Mucosa of gallbladder (tissue), 1 donor: ENCODE measurements around the gene C1orf94. TPM values are rescaled to one million over a fixed set of nuclear protein-coding genes. Genes with fewer than 3 reads are reported as not detected.

Experiments used
- DNase-seq: peaks from one replicate; pipeline ENCODE4 v3.0.0-alpha.2; 2020; ENCODE audit warnings: low spot score
- total RNA-seq: library from RNA; stranded (reverse); gene quantifications from one replicate; pipeline ENCODE4 v1.2.1, GENCODE V29; 2021
- donor health status: DM: no; HTN: no; CAD: no.

Gene C1orf94
- total RNA-seq, 1 donor from 2014 or later = not detected

DNA sequence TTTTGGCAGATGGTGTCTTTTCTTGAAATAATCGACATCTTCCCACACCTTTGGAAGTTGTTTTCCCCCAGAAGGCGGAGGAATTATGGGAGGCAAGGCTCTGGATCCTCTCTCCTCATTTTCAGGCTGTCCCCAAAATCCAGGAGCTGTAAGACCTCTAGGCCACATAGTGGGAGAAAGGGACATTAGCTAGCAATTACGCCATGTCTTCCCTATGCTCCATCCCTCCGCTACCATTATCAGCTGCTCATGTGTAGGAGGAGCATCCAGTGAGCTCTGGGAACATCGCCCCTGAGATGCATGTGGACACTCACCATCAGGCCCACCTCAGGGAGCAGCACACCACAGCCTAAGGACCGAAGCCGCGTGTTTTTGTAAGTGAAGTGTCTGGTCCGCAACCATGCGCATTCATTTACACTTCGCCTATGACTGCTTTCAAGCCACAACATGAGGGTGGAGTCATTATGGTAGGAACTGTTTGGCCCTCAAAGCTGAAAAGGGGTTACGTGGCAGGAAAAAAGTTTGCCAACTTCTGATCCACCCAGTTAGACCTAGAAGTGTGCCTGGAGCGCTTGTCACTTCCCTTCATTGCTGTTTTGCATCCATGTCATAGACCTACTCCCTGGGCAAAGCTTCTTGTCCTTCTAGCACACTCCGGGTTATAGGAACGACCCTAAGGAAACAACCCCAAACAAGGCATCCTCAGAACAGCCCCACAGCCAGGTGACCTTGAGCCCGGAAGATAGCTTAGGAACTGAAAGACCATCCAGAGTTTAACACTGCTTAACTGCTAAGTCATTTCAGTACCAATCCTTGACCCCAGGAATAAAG is 85.5 kb downstream of the C1orf94 start:
- DNase-seq = no peak

DNA sequence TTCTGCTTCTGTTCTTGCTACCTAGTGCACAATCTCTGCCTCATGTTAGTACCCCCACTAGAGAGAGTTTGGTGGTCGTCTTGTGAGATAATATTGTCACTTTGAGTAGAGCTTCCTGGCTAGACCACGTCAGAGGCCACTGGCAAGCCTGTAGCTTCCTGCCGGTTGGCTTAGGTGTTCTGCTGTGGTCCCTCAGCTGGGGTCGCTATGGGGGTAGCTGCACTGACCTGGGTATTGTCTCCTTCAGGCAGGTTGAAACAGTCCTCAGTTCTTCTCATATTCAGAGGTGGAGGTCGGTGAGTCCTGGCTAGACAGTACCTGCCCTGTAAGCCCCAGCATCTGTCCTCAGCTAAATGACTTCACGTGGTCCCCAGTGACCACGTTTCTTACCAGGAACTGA is 86.2 kb downstream of the C1orf94 start:
- DNase-seq = no peak

DNA sequence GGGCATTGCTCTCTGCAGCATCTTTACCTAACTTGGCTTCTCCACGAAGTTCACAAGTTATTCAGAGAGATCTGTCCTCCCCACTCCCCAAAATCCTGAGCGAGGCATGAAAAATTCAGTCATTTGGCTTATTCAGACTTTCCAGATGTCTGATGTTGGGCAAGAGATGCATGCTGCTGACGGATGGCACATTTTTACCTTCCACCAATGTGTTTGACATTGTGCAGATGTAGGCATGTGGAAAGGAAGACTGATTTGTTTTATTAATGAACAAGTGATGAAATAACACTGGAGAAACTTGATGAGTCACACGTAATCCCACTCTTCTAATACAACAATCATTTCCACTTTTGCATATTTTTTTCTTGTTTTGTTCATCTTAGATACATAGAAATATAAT is 86.7 kb downstream of the C1orf94 start:
- no peak for DNase-seq

DNA sequence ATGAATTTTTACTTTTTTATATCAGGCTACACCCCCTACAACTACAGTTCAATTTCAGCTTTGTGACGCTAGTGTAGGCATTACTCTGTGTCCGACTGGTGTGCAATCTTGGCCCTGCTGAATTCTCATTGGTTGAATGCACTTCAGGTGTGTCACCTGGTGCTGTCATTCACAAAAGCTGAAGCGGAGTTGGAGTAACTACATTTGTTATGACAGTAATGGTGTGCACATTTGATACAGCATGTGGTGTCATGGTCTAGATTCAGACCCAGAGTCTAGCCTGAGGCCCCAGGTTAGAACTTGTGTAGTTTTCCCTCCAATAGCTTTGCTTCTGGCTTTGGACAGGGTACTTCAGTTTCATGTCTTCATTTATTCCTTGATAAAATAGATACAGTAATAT is 88.7 kb downstream of the C1orf94 start:
- DNase-seq = no peak

DNA sequence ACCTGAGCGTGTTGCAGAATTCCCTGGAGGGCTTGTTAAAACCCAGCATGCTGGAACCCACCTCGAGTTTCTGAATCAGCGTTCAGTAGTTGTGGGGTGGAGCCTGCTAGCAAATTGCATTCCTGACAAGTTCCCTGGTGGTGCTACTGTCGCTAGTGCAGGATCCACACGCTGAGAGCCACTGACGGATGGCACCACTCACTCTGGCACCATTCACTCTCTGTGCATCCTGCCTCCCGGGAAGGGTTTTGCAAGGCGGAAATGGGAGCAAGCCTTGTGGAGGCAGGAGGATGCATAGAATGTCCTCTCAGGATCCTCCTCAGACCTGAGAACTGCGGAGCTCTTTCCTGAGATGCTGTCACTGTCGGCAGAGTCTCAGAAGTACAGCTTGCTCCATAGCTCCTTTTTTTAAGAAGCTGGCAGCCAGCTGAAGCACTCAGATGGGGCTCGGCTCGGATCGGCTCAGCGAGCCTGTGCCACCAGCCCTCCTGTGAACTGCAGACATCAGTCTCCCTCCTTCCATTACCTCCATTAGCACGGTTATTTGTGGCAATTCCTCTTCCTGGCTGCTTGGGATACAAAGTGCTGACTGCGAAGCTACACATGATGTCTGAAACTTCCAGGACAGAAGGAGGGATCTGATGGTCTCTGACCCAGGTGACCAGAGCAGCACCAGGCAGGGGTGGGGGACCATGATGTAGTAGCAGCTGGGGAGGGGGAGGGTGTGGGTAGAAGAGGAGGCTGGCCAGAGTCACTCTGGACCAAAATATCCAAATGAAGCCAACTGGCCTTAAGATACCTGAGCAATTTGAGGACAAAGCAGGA is 89.6 kb downstream of the C1orf94 start:
- DNase-seq = no peak

DNA sequence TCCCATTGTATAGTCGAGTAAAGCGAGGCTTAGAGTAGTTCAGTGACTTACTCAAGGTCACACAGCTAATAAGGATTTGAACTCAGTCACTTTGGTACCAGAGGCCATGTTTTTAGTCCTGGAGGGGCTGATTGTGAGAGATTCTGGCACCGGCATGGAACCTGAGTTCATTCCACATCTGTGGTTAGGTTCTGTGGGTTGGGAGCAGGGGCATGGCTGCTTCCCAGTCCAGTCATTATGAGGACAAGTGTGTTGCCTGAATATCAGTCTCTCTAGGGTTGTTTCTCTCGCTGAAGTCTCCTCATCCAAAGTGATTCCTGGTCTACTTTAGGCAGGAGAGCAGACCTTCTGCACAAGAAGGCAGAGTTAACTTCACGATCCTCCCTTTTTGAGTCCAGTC is 90.6 kb downstream of the C1orf94 start:
- DNase-seq = no peak

- no peak for DNase-seq
These were observed 91.7 kb downstream of the C1orf94 start for GRCh38 chr1:34268311-34268954.

Other genes with a start within 250 kb of the C1orf94 start
- gene CSMD2, start 11.7 kb upstream of the C1orf94 start, total RNA-seq = 6.5 TPM